Testis (tissue), 3 donors: Measurements from ENCODE around the gene CCSER1. TPM values are rescaled to one million over a fixed set of nuclear protein-coding genes. Genes with fewer than 3 reads are reported as not detected.

Experiments
- DNase-seq: peaks from one replicate; pipeline ENCODE4 v3.0.0-alpha.2; 2019
- H3K27ac ChIP-seq, 2 donors: fragments of 200-600 bp; sonication (generic); one replicate each; pipeline ENCODE4 v1.5.1; 2019
- H3K27me3 ChIP-seq: fragments of 200-600 bp; sonication (generic); one replicate; pipeline ENCODE4 v1.5.1; 2019
- H3K36me3 ChIP-seq: fragments of 200-600 bp; sonication (generic); one replicate; pipeline ENCODE4 v1.5.1; 2017; ENCODE audit warnings: low read depth; ENCODE audit errors: missing control alignments
- H3K4me1 ChIP-seq: fragments of 200-600 bp; sonication (generic); one replicate; pipeline ENCODE4 v1.5.1; 2019
- H3K4me3 ChIP-seq, 2 donors: fragments of 200-600 bp; sonication (generic); one replicate each; pipeline ENCODE4 v1.5.1; 2017 to 2019
- H3K9me3 ChIP-seq: fragments of 200-600 bp; sonication (generic); one replicate; pipeline ENCODE4 v1.5.1; 2017
- POLR2A ChIP-seq: fragments of 450-650 bp; IDR thresholded peaks from one replicate; pipeline ENCODE4 v1.6.1; 2017; ENCODE audit warnings: antibody characterized with exemption, mild to moderate bottlenecking, moderate library complexity
- WGBS, 2 donors: methylation state at CpG; one replicate each; pipeline ENCODE4 v1.1.5; 2018; 5-methylcytosine and 5-hydroxymethylcytosine counted together
- intact Hi-C: fragments of 100-400 bp; cut with DNase I; formaldehyde crosslinking; loops from one replicate; pipeline ENCODE4 v1.15.1; 2023; ENCODE audit warnings: low total_unique reads
- polyA plus RNA-seq: library from polyadenylated mRNA; stranded (reverse); fragments of 350-450 nt; fragmentation: Illumina TruSeq; extraction: RNeasy Lipid Tissue Mini Kit (QIAGEN cat#74804); gene quantifications from one replicate; pipeline ENCODE4 v1.2.3, GENCODE V29; 2014; ENCODE audit warnings: low read depth, low replicate concordance; ENCODE audit not compliant: insufficient read depth
- total RNA-seq, 2 donors: library from RNA; depleted of rRNA; stranded (reverse); fragments of >200 nt; gene quantifications; one replicate each; pipeline ENCODE4 v1.2.3, GENCODE V29; 2016
- TF ChIP-seq, protein P1 (sequence below), 3 experiments: fragments of 450-650 bp in 2 of 3; fragments of 200-600 bp in 1 of 3; sonication (generic) in 1 of 3; IDR thresholded peaks; one replicate each; pipeline ENCODE4 v1.5.1; 2016 to 2019; ENCODE audit warnings: antibody characterized with exemption in 3 of 3, mild to moderate bottlenecking in 2 of 3, moderate library complexity in 1 of 3

Gene CCSER1
- total and polyA plus RNA-seq, 3 donors from 2014 or later: 20.2 to 105 (median 82.8) TPM

DNA sequence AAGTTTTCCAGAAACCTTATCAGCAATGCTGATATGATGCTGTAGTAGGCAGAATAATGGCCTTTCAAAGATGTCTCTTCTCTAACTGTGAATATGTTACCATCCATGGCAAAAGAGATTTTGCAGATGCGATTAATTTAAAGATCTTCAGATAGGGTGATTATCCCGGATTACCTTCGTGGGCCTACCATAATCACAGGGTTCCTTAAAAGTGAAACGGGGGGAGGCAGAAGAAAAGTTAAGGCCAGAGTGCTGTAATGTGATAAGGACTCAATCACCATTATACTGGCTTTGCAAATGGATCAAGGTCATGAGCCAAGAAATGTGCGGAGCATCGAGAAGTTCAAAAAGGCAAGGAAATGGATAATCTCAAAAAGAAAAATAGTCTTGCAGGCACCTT, 459.6 kb downstream of the CCSER1 start:
- 83% methylated on average over 6 of the region's 6 CpGs for WGBS, 2 donors
- DNase-seq: no peak
- TF ChIP-seq, protein P1, sequence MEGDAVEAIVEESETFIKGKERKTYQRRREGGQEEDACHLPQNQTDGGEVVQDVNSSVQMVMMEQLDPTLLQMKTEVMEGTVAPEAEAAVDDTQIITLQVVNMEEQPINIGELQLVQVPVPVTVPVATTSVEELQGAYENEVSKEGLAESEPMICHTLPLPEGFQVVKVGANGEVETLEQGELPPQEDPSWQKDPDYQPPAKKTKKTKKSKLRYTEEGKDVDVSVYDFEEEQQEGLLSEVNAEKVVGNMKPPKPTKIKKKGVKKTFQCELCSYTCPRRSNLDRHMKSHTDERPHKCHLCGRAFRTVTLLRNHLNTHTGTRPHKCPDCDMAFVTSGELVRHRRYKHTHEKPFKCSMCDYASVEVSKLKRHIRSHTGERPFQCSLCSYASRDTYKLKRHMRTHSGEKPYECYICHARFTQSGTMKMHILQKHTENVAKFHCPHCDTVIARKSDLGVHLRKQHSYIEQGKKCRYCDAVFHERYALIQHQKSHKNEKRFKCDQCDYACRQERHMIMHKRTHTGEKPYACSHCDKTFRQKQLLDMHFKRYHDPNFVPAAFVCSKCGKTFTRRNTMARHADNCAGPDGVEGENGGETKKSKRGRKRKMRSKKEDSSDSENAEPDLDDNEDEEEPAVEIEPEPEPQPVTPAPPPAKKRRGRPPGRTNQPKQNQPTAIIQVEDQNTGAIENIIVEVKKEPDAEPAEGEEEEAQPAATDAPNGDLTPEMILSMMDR (IDR thresholded peaks at IDR 0.05): no peak
- TF ChIP-seq POLR2A: no peak
- Histone ChIP-seq H3K4me1 (no peaks in the 10 kb centered on the region), H3K4me3 (no peak overlapping the region), H3K27ac (no peak overlapping the region), H3K36me3 (no peaks in the 10 kb centered on the region), H3K27me3 (no peaks in the 10 kb centered on the region), H3K9me3 (no peaks in the 10 kb centered on the region)
- intact Hi-C loops: no loop called here

DNA sequence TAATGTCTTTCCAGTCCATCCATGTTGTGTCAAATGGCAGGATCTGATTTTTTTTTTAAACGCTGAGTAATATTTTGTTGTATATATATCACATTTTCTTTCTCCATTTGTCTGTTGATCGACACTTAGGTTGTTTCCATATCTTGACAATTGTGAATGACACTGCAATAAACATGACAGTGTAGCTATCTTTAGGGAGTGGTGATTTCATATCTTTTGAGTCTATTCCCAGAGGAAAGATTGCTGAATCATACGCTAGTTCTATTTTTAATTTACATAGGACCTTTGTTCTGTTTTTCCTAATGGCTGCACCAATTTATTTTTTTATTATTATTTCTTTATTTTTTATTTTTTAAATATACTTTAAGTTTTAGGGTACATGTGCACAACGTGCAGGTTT, 470.7 kb downstream of the CCSER1 start:
- no peak for DNase-seq
- TF ChIP-seq, protein P1 (IDR thresholded peaks at IDR 0.05): no peak
- no peak for TF ChIP-seq POLR2A
- no peak overlapping the region for H3K4me3 ChIP-seq
- intact Hi-C loops: no loop called here
- H3K36me3 ChIP-seq: no peaks in the 10 kb centered on the region
- WGBS, 2 donors: 67 to 79% methylated on average over 4 of the region's 4 CpGs
- H3K27me3 ChIP-seq: no peaks in the 10 kb centered on the region
- no peak overlapping the region for H3K27ac ChIP-seq
- H3K4me1 ChIP-seq: no peaks in the 10 kb centered on the region
- no peaks in the 10 kb centered on the region for H3K9me3 ChIP-seq

DNA sequence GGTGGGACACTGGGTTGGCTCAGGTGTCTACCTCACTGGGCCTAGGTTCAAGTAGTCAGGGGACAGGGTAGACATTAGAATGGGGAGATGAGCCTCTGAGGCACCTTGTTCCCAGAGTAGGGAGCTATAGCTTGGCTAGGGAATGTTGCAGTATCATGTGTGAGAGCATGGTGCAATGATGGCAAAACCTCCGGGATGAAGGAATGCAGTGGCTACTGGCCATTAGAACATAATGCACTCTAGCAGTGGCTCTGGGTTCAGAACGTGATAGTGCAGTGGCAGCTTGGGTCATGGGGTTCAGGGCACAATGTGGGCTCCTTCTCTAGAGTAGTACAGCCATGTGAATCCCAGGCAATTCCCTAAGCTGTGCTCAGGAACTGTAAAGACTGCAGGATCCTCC, 471.5 kb downstream of the CCSER1 start:
- DNase-seq: no peak
- WGBS, 2 donors: 59 to 90% methylated on average over 2 of the region's 2 CpGs
- Histone ChIP-seq H3K27ac (no peak overlapping the region), H3K4me1 (no peaks in the 10 kb centered on the region), H3K36me3 (no peaks in the 10 kb centered on the region), H3K4me3 (no peak overlapping the region), H3K27me3 (no peaks in the 10 kb centered on the region), H3K9me3 (no peaks in the 10 kb centered on the region)
- intact Hi-C loops: no loop called here
- TF ChIP-seq, protein P1 (IDR thresholded peaks at IDR 0.05): no peak
- no peak for TF ChIP-seq POLR2A

DNA sequence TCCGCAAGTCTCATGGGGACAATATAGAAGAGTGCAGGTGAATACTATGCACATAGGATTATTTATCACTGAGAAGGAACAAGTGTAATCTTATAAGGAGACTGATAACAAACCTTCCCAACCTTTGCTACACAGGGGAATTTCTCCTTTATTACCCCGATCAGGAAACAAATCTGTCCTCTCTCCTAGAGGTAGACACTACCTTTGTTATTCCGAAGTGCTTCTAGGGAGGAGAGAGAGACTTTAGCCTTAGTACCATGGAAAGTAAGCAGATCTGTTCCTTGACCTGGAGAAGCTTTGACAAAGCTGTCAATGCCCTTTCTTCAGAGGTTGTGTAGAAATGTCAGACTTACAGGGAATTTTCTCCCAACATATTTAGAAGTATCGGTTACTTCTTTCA, 475.5 kb downstream of the CCSER1 start:
- no peak for DNase-seq
- Histone ChIP-seq H3K27ac (no peak overlapping the region), H3K4me3 (no peak overlapping the region), H3K36me3 (no peaks in the 10 kb centered on the region), H3K4me1 (no peaks in the 10 kb centered on the region), H3K9me3 (no peaks in the 10 kb centered on the region), H3K27me3 (no peaks in the 10 kb centered on the region)
- intact Hi-C loops: no loop called here
- no peak for TF ChIP-seq POLR2A
- TF ChIP-seq, protein P1 (IDR thresholded peaks at IDR 0.05): no peak
- 87 to 92% methylated on average over 4 of the region's 4 CpGs for WGBS, 2 donors

DNA sequence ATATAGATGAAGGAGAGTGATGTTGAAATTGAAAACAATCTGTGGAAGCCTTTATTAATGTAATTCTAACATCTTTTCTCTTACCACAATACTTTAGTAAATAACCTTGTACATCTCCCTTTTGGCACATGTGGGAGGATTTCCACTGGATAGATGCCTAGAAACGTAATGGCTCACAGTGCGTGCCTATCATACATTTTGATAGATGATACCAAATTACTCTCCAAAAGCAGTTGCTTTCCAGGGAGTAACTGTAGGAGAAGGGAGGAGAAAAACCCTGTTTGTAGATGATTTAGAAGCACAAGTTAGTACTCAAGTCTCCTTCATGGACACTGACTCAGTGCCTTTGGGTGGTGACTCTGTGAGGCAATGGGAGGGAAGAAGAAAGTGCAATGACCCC, 476.3 kb downstream of the CCSER1 start:
- no peak for DNase-seq
- WGBS, 2 donors: 18 to 22% methylated on average over 2 of the region's 2 CpGs
- Histone ChIP-seq H3K9me3 (no peaks in the 10 kb centered on the region), H3K36me3 (no peaks in the 10 kb centered on the region), H3K27me3 (no peaks in the 10 kb centered on the region), H3K4me3 (no peak overlapping the region), H3K4me1 (no peaks in the 10 kb centered on the region), H3K27ac (no peak overlapping the region)
- TF ChIP-seq, protein P1 (IDR thresholded peaks at IDR 0.05): no peak
- TF ChIP-seq POLR2A: no peak
- intact Hi-C loops: no loop called here
